ENCODE data around the gene COPB2.
"Not testable (repeated sequence)": the region's sequence is repeated elsewhere in the genome, so short reads cannot be mapped to it uniquely, and the experiment has no call there.

The COPB2 gene

GRCh38 chr3:139389552-139390368, at the start of gene COPB2:
TSS of gene COPB2 (minus strand) at chr3:139389647. CDS start at chr3:139389550, 97 bp downstream.
- in situ Hi-C loops (cut with MboI; ENCODE audit: low sequenced_read_pairs) = no loop called here

GRCh38 chr3:139434764-139435307, 45.4 kb upstream of the COPB2 start:
- in situ Hi-C loops (cut with MboI; ENCODE audit: low sequenced_read_pairs) = no loop called here

- in situ Hi-C loops (cut with MboI; ENCODE audit: low sequenced_read_pairs) = no loop called here
Measured at GRCh38 chr3:139434228-139434627, 44.8 kb upstream of the COPB2 start.

GRCh38 chr3:139433089-139433488, 43.6 kb upstream of the COPB2 start:
- in situ Hi-C loops (cut with MboI; ENCODE audit: low sequenced_read_pairs) = no loop called here

- in situ Hi-C loops (cut with MboI; ENCODE audit: low sequenced_read_pairs) = no loop called here
Measured at GRCh38 chr3:139430493-139430892, 41.0 kb upstream of the COPB2 start.

GRCh38 chr3:139427283-139428060, 38.0 kb upstream of the COPB2 start:
- in situ Hi-C loops (cut with MboI; ENCODE audit: low sequenced_read_pairs) = no loop called here

GRCh38 chr3:139425745-139426400, 36.4 kb upstream of the COPB2 start:
- in situ Hi-C loops (cut with MboI; ENCODE audit: low sequenced_read_pairs) = no loop called here

- in situ Hi-C loops (cut with MboI; ENCODE audit: low sequenced_read_pairs) = no loop called here
Measured at GRCh38 chr3:139423232-139423631, 33.8 kb upstream of the COPB2 start.

- in situ Hi-C loops (cut with MboI; ENCODE audit: low sequenced_read_pairs) = no loop called here
Measured at GRCh38 chr3:139421460-139421859, 32.0 kb upstream of the COPB2 start.

GRCh38 chr3:139421040-139421439, 31.6 kb upstream of the COPB2 start:
- in situ Hi-C loops (cut with MboI; ENCODE audit: low sequenced_read_pairs) = no loop called here

- in situ Hi-C loops (cut with MboI; ENCODE audit: low sequenced_read_pairs) = no loop called here
Measured at GRCh38 chr3:139418144-139418543, 28.7 kb upstream of the COPB2 start.

GRCh38 chr3:139416275-139416674, 26.8 kb upstream of the COPB2 start:
- in situ Hi-C loops (cut with MboI; ENCODE audit: low sequenced_read_pairs) = no loop called here

GRCh38 chr3:139414608-139415224, 25.3 kb upstream of the COPB2 start:
- in situ Hi-C loops (cut with MboI; ENCODE audit: low sequenced_read_pairs) = no loop called here

GRCh38 chr3:139412891-139413290, 23.4 kb upstream of the COPB2 start:
- in situ Hi-C loops (cut with MboI; ENCODE audit: low sequenced_read_pairs) = not testable (repeated sequence)

- in situ Hi-C loops (cut with MboI; ENCODE audit: low sequenced_read_pairs) = not testable (repeated sequence)
Measured at GRCh38 chr3:139401155-139401554, 11.7 kb upstream of the COPB2 start.

GRCh38 chr3:139396707-139397106, 7.3 kb upstream of the COPB2 start:
- in situ Hi-C loops (cut with MboI; ENCODE audit: low sequenced_read_pairs) = no loop called here

GRCh38 chr3:139394116-139394515, 4.7 kb upstream of the COPB2 start:
- in situ Hi-C loops (cut with MboI; ENCODE audit: low sequenced_read_pairs) = no loop called here

- in situ Hi-C loops (cut with MboI; ENCODE audit: low sequenced_read_pairs) = no loop called here
Measured at GRCh38 chr3:139388821-139389551, 461 bp downstream of the COPB2 start.

GRCh38 chr3:139388077-139388476, 1.4 kb downstream of the COPB2 start:
- in situ Hi-C loops (cut with MboI; ENCODE audit: low sequenced_read_pairs) = no loop called here

- in situ Hi-C loops (cut with MboI; ENCODE audit: low sequenced_read_pairs) = not testable (repeated sequence)
Measured at GRCh38 chr3:139382291-139382690, 7.2 kb downstream of the COPB2 start.
